Peyer's patch (tissue), 4 donors: ENCODE measurements around the gene EPS15.

Source experiments
- POLR2A ChIP-seq, 2 donors: fragments of 450-650 bp; IDR thresholded peaks; one replicate each; pipeline ENCODE4 v1.5.1; 2017; ENCODE audit warnings: antibody characterized with exemption in 2 of 2, mild to moderate bottlenecking in 2 of 2, moderate library complexity in 2 of 2
- TF ChIP-seq, protein P1 (sequence below), 6 experiments: fragments of 450-650 bp in 4 of 6; fragments of 200-600 bp in 2 of 6; sonication (generic) in 1 of 6; IDR thresholded peaks; one replicate each; pipeline ENCODE4 v1.5.1; 2017 to 2019; ENCODE audit warnings: antibody characterized with exemption in 6 of 6, mild to moderate bottlenecking in 3 of 6, moderate library complexity in 1 of 6

DNA sequence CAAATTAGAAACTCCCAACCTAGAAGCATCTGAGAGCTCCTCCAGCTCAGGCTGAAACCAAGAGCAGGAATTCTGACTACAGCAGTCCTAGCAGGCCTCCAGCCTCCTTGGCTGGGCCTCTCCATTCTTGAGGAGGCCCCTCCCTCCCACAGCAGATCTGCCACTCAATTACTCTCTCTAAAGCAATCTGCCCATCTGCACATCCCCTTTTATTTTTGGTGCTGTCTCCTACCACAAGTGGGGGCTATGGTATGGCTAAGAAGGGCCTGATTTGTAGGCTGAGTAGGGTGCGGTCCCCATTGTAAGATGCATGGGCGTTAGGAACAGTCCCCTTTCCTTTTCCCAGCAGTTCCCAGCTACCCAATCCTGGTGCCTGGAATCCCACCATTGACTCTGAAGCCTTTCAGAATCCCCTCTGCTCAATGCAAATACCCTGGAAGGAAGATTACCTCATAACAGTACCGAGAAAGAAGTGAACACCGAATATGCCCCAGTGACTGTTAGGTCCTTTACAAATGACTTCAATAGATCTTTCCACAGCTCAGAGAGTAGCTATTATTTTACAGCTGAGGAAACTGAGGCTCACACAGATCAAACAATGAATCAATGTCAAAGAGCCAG is 177.1 kb downstream of the EPS15 start:
- TF ChIP-seq, protein P1, sequence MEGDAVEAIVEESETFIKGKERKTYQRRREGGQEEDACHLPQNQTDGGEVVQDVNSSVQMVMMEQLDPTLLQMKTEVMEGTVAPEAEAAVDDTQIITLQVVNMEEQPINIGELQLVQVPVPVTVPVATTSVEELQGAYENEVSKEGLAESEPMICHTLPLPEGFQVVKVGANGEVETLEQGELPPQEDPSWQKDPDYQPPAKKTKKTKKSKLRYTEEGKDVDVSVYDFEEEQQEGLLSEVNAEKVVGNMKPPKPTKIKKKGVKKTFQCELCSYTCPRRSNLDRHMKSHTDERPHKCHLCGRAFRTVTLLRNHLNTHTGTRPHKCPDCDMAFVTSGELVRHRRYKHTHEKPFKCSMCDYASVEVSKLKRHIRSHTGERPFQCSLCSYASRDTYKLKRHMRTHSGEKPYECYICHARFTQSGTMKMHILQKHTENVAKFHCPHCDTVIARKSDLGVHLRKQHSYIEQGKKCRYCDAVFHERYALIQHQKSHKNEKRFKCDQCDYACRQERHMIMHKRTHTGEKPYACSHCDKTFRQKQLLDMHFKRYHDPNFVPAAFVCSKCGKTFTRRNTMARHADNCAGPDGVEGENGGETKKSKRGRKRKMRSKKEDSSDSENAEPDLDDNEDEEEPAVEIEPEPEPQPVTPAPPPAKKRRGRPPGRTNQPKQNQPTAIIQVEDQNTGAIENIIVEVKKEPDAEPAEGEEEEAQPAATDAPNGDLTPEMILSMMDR (IDR thresholded peaks at IDR 0.05), result no peak
- no peak for TF ChIP-seq POLR2A (IDR thresholded peaks at IDR 0.05)
